H1 (cell line): ENCODE measurements around the gene ADARB2. TPM values are rescaled to one million over a fixed set of nuclear protein-coding genes. Genes with fewer than 3 reads are reported as not detected.

Experiments used
- CTCF ChIA-PET: fragments of 300-600 bp; sonication (Branson Sonifier 250); formaldehyde crosslinking; loops from one replicate; lab custom pipeline; 2021; ENCODE audit not compliant: partially characterized antibody; lab: Charles Lee
- POLR2A ChIA-PET: fragments of 300-600 bp; sonication (Branson Sonifier 250); formaldehyde crosslinking; loops from one replicate; lab custom pipeline; 2021; ENCODE audit warnings: inconsistent platforms; ENCODE audit not compliant: partially characterized antibody; lab: Charles Lee
- DNase-seq, 2 experiments: peaks; one replicate each; pipeline versions ENCODE4 v3.0.0 to v3.0.0-alpha.2; 2010 to 2022; ENCODE audit warnings: low spot score in 2 of 2, low read depth in 1 of 2, mixed read lengths in 1 of 2
- FAIRE-seq: peaks from 2 replicates; lab custom pipeline; 2011; peaks lifted over from hg19 to GRCh38; lab: Jason Lieb, UNC
- H2AFZ ChIP-seq: 2 replicates; pipeline ENCODE4 v1.8.1; 2012; ENCODE audit warnings: low read length, inconsistent platforms
- H2AK5ac ChIP-seq: 2 replicates; pipeline ENCODE4 v1.6.1; 2013; ENCODE audit warnings: low read depth, low read length
- H2BK120ac ChIP-seq: replicated peaks from 2 replicates; pipeline ENCODE3; 2013; ENCODE audit warnings: low read depth, low read length, inconsistent platforms
- H2BK12ac ChIP-seq: 2 replicates; pipeline ENCODE4 v1.6.1; 2013; ENCODE audit warnings: low read depth, low read length
- H2BK15ac ChIP-seq: 2 replicates; pipeline ENCODE4 v1.6.1; 2013; ENCODE audit warnings: low read length
- H2BK20ac ChIP-seq: 2 replicates; pipeline ENCODE4 v1.6.1; 2013; ENCODE audit warnings: low read length
- H2BK5ac ChIP-seq: 2 replicates; pipeline ENCODE4 v1.6.1; 2013; ENCODE audit warnings: low read depth, low read length
- H3K14ac ChIP-seq: 2 replicates; pipeline ENCODE4 v1.6.1; 2013; ENCODE audit warnings: inconsistent platforms; ENCODE audit not compliant: insufficient read length
- H3K18ac ChIP-seq: 2 replicates; pipeline ENCODE4 v1.6.1; 2013; ENCODE audit warnings: low read length; ENCODE audit errors: extremely low read depth
- H3K23ac ChIP-seq: 2 replicates; pipeline ENCODE4 v1.6.1; 2013; ENCODE audit warnings: inconsistent platforms; ENCODE audit not compliant: insufficient read length
- H3K23me2 ChIP-seq: 2 replicates; pipeline ENCODE4 v1.6.1; 2013; ENCODE audit warnings: low read depth, low read length
- H3K27ac ChIP-seq: 2 replicates; pipeline ENCODE4 v1.6.1; 2011; ENCODE audit warnings: low read depth, low read length, inconsistent platforms
- H3K27me3 ChIP-seq, 4 experiments: replicated peaks in 1 of 4; 1 replicate in 1 of 4; 2 replicates in 3 of 4; pipeline versions ENCODE4 v1.6.1 to v1.8.1; 2011 to 2013; ENCODE audit warnings: low read length in 3 of 4, mild to moderate bottlenecking in 3 of 4, inconsistent platforms in 2 of 4, mixed read lengths in 2 of 4, moderate library complexity in 1 of 4; ENCODE audit not compliant: control insufficient read depth in 3 of 4, insufficient read depth in 3 of 4; ENCODE audit errors: extremely low read depth in 1 of 4
- H3K36me3 ChIP-seq, 4 experiments: 2 replicates each; pipeline versions ENCODE4 v1.6.1 to v1.8.1; 2011 to 2013; ENCODE audit warnings: mild to moderate bottlenecking in 4 of 4, low read length in 3 of 4, moderate library complexity in 2 of 4, control low read depth in 1 of 4, inconsistent platforms in 1 of 4; ENCODE audit not compliant: insufficient read depth in 4 of 4, control insufficient read depth in 2 of 4
- H3K4ac ChIP-seq: replicated peaks from 2 replicates; pipeline ENCODE3; 2013; ENCODE audit warnings: low read length, low read depth, mixed read lengths, inconsistent platforms; ENCODE audit not compliant: insufficient read length
- H3K4me1 ChIP-seq, 4 experiments: replicated peaks in 1 of 4; 1 replicate in 1 of 4; 2 replicates in 3 of 4; pipeline versions ENCODE4 v1.6.1 to v1.8.1; 2011 to 2013; ENCODE audit warnings: low read length in 3 of 4, inconsistent platforms in 2 of 4, mixed read lengths in 1 of 4; ENCODE audit not compliant: insufficient read depth in 4 of 4, control insufficient read depth in 3 of 4
- H3K4me2 ChIP-seq, 2 experiments: 2 replicates each; pipeline versions ENCODE4 v1.6.1 to v1.8.1; 2011 to 2013; ENCODE audit warnings: low read depth in 2 of 2, low read length in 2 of 2, control low read depth in 1 of 2, inconsistent platforms in 1 of 2, mild to moderate bottlenecking in 1 of 2; ENCODE audit not compliant: insufficient read depth in 1 of 2
- H3K4me3 ChIP-seq, 4 experiments: fragments of 200-600, 300-600 bp in 1 of 4; sonication (generic), shearing (Covaris generic), sonication (Bioruptor Twin) in 1 of 4; 2 replicates each; pipeline versions ENCODE4 v1.5.1 to v1.8.1; 2011 to 2016; ENCODE audit warnings: low read length in 4 of 4, low read depth in 3 of 4, control low read depth in 2 of 4, inconsistent platforms in 2 of 4, mild to moderate bottlenecking in 2 of 4, mixed read lengths in 1 of 4, moderate library complexity in 1 of 4; ENCODE audit not compliant: insufficient read depth in 2 of 4; ENCODE audit errors: extremely low read depth in 1 of 4
- H3K56ac ChIP-seq: replicated peaks from 2 replicates; pipeline ENCODE3; 2013; ENCODE audit warnings: low read depth, mild to moderate bottlenecking, mixed read lengths, low read length, inconsistent platforms; ENCODE audit not compliant: insufficient read length
- H3K79me1 ChIP-seq: 2 replicates; pipeline ENCODE4 v1.6.1; 2013; ENCODE audit warnings: low read depth, low read length, control low read depth
- H3K79me2 ChIP-seq, 2 experiments: 2 replicates each; pipeline versions ENCODE4 v1.6.1 to v1.8.1; 2012 to 2013; ENCODE audit warnings: low read length in 2 of 2, mild to moderate bottlenecking in 2 of 2, inconsistent platforms in 1 of 2; ENCODE audit not compliant: insufficient read depth in 2 of 2, control insufficient read depth in 1 of 2
- H3K9ac ChIP-seq, 4 experiments: replicated peaks in 1 of 4; 1 replicate in 1 of 4; 2 replicates in 3 of 4; pipeline versions ENCODE4 v1.6.1 to v1.8.1; 2011 to 2013; ENCODE audit warnings: low read depth in 3 of 4, low read length in 3 of 4, control low read depth in 2 of 4, mild to moderate bottlenecking in 2 of 4, moderate library complexity in 2 of 4, inconsistent platforms in 1 of 4; ENCODE audit errors: extremely low read depth in 1 of 4
- H3K9me3 ChIP-seq, 2 experiments: 2 replicates each; pipeline versions ENCODE4 v1.6.1 to v1.8.1; 2012 to 2013; ENCODE audit warnings: mild to moderate bottlenecking in 2 of 2, moderate library complexity in 2 of 2, control low read depth in 1 of 2, inconsistent platforms in 1 of 2, low read depth in 1 of 2, low read length in 1 of 2, mixed read lengths in 1 of 2; ENCODE audit not compliant: insufficient read depth in 2 of 2
- H4K20me1 ChIP-seq, 2 experiments: replicated peaks in 1 of 2; 2 replicates each; pipeline versions ENCODE3 to v1.8.1; 2011 to 2013; ENCODE audit warnings: inconsistent platforms in 2 of 2, low read length in 2 of 2, mild to moderate bottlenecking in 1 of 2; ENCODE audit not compliant: insufficient read depth in 2 of 2, control insufficient read depth in 1 of 2
- H4K5ac ChIP-seq: 2 replicates; pipeline ENCODE4 v1.6.1; 2013; ENCODE audit warnings: low read length, low read depth, mixed read lengths, inconsistent platforms; ENCODE audit not compliant: insufficient read length
- H4K8ac ChIP-seq: 2 replicates; pipeline ENCODE4 v1.8.0; 2013; ENCODE audit warnings: mild to moderate bottlenecking, moderate library complexity, low read length, inconsistent platforms; ENCODE audit not compliant: insufficient read depth; ENCODE audit errors: extremely low read depth
- H4K91ac ChIP-seq: replicated peaks from 2 replicates; pipeline ENCODE3; 2013; ENCODE audit warnings: low read length, mixed read lengths, inconsistent platforms; ENCODE audit not compliant: insufficient read length
- ASH2L ChIP-seq: fragments of 200-600, 300-600 bp; sonication (generic); IDR thresholded peaks from one replicate; pipeline ENCODE4 v1.7.1; 2017; ENCODE audit warnings: low read length
- CBX5 ChIP-seq: fragments of 300-800, 300-1000 bp; sonication (generic); IDR thresholded peaks from 2 replicates; pipeline ENCODE4 v1.7.1; 2016; ENCODE audit warnings: antibody characterized with exemption, low read length, low read depth
- GABPA ChIP-seq: IDR thresholded peaks from 2 replicates; pipeline ENCODE4 v1.6.1; 2011; ENCODE audit warnings: mild to moderate bottlenecking, low read length, moderate library complexity, borderline replicate concordance; ENCODE audit not compliant: insufficient read depth
- YY1 ChIP-seq: IDR thresholded peaks from 2 replicates; pipeline ENCODE4 v1.6.1; 2011; ENCODE audit warnings: low read depth, mild to moderate bottlenecking, low read length
- WGBS, 2 experiments: shearing (Covaris generic) in 1 of 2; methylation state at CpG; one replicate each; pipeline versions ENCODE4 v1.1.6 to v1.1.7; 2013 to 2015; ENCODE audit warnings: low lambda C conversion rate in 2 of 2, mixed read lengths in 2 of 2, inconsistent platforms in 1 of 2, low coverage in 1 of 2, missing lambda C conversion rate in 1 of 2; ENCODE audit not compliant: insufficient replicate concordance in 2 of 2, insufficient coverage in 1 of 2, insufficient read length in 1 of 2; ENCODE audit errors: extremely low coverage in 1 of 2, missing lambda C conversion rate in 1 of 2; 5-methylcytosine and 5-hydroxymethylcytosine counted together
- polyA plus RNA-seq, 7 experiments: library from polyadenylated mRNA; depleted of rRNA in 3 of 7; stranded (reverse) in 5 of 7; unstranded in 2 of 7; fragments of >200 nt in 5 of 7; fragments of 200-250 nt in 2 of 7; gene quantifications; 1 replicate in 5 of 7; 2 replicates in 1 of 7; 4 replicates in 1 of 7; pipeline versions ENCODE4 v1.2.1 to v1.2.3, GENCODE V29; 2011 to 2013; ENCODE audit warnings: missing spikeins in 2 of 7, mixed read lengths in 2 of 7
- total RNA-seq: library from RNA; stranded (reverse); fragmentation: NEBNext Ultra II Directional; extraction: Animal tissue kit (Norgen Biotek cat#: 25700); gene quantifications from 2 replicates; pipeline ENCODE4 v1.2.1, GENCODE V29; 2021

ADARB2 gene
- total and polyA plus RNA-seq, 2 of the 8 experiments (the other 6 are each of a cell fraction or from before 2014, with no cell fraction given): 2.2 to 2.8 TPM

DNA sequence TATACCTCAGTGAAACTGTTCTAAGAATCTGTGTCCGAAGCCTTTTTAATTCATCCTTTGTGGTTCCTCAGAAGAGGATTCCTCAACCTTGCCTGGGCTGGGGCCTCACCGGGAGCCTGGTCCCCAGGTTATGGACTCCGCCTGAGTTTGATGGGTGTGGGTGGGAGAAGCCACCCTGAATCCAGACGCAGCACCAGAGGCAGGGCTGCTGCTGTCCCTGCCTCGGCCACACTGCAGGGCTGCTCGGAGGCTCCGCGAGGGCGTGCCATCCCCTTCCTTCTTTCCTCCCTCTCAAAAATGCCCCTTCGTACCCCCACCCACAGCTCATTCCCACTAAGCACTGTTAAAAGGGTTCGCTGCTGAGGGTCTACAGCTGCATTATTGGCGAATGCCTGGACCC, 146.3 kb downstream of the ADARB2 start:
- Histone ChIP-seq H3K79me2 (no peaks in the 10 kb centered on the region), H2BK120ac (no peak overlapping the region), H2BK5ac (no peak overlapping the region), H3K18ac (no peak overlapping the region), H3K23me2 (no peaks in the 10 kb centered on the region), H3K14ac (no peak overlapping the region), H2BK12ac (no peak overlapping the region), H3K56ac (no peak overlapping the region), H3K9me3 (peaks cover 3% of the 10 kb centered on the region in 2 experiments; a peak in 3 of 4 replicates)
- no peak for DNase-seq
- TF ChIP-seq CBX5: no peak
- TF ChIP-seq ASH2L: no peak
- TF ChIP-seq YY1: no peak
- TF ChIP-seq GABPA: no peak
- TF ChIP-seq, all 59 proteins: peak for 0
- no peak overlapping the region for H4K91ac ChIP-seq
- H2BK15ac ChIP-seq: no peak overlapping the region
- H3K36me3 ChIP-seq: no peaks in the 10 kb centered on the region
- H3K4me2 ChIP-seq: no peak overlapping the region
- no peak overlapping the region for H2BK20ac ChIP-seq
- no peak overlapping the region for H3K27ac ChIP-seq
- H3K27me3 ChIP-seq: no peaks in the 10 kb centered on the region
- H3K4ac ChIP-seq: no peak overlapping the region
- POLR2A ChIA-PET: no interaction called here
- no peak overlapping the region for H2AFZ ChIP-seq
- 88% methylated on average over 11 of the region's 12 CpGs; no CpG with 5 or more reads in 1 of the 2 experiments for WGBS, 2 experiments
- H3K4me1 ChIP-seq: no peaks in the 10 kb centered on the region; a peak in 1 of 7 replicates
- no peaks in the 10 kb centered on the region for H4K20me1 ChIP-seq
- CTCF ChIA-PET: interaction anchor here (0.6 to 1.4 kb wide), 2 partner anchors 8 to 1084 kb away, joined by 3 read pairs; no protein-coding TSS in a partner anchor
- H3K79me1 ChIP-seq: no peaks in the 10 kb centered on the region
- no peak overlapping the region for H3K9ac ChIP-seq
- H2AK5ac ChIP-seq: no peak overlapping the region
- no peak overlapping the region for H4K5ac ChIP-seq
- FAIRE-seq: no peak
- no peak overlapping the region for H3K4me3 ChIP-seq
- H4K8ac ChIP-seq: no peak overlapping the region
- H3K23ac ChIP-seq: no peak overlapping the region
